ENCODE results near the gene PLEKHG4B. TPM values are rescaled to one million over a fixed set of nuclear protein-coding genes. Genes with fewer than 3 reads are reported as not detected.

Gene PLEKHG4B
- polyA plus RNA-seq, 1 donor from 2014 or later = 0.78 TPM

DNA sequence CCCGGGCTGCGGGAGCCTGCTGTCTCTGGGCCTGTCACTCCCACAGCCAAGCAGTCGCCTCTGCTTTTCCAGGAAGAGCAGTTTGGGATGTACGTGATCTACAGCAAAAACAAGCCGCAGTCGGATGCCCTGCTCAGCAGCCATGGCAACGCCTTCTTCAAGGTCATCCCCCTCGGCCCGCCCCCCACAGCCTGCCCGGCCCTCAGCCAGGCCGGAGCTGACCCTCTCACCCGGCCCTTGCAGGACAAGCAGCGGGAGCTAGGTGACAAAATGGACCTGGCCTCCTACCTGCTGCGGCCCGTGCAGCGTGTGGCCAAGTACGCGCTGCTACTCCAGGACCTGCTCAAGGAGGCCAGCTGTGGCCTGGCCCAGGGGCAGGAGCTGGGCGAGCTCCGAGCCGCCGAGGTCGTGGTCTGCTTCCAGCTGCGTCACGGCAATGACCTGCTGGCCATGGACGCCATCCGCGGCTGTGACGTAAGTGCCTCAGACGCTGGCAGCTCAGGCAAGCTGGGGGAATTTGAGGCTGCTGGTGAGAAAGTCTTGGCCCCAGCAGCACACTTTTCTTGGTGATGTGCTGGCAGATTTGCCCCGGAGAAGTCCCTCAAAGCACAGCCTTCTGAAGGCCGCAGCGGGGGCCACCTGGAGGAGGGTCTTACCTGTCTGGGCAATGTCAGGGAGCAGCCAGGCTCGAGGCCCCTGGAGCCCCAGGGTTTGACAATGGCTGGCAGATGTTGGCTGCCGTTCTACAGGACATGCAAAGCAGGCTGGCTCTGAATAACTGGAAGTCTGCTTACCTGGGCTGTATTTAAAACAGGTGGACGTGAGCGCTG is 79.2 kb downstream of the PLEKHG4B start:
- Histone ChIP-seq H3K27ac (ENCODE audit: low read length) (no peak overlapping the region), H3K4me2 (ENCODE audit: low read length) (no peak overlapping the region), H2AFZ (ENCODE audit: low read depth, low read length) (no peak overlapping the region), H3K79me2 (replicated peaks; ENCODE audit: insufficient read depth, low read length) (no peaks in the 10 kb centered on the region), H3F3A (ENCODE audit: insufficient read depth, low read length, poor library complexity, severe bottlenecking) (no peaks in the 10 kb centered on the region), H3K9ac (ENCODE audit: low read length) (no peak overlapping the region), H3K36me3 (ENCODE audit: insufficient read depth, low read length) (no peaks in the 10 kb centered on the region), H4K20me1 (ENCODE audit: insufficient read depth) (no peaks in the 10 kb centered on the region), H3K4me3 (ENCODE audit: low read length) (no peak overlapping the region), H3K27me3 (ENCODE audit: insufficient read depth, low read depth, low read length) (no peaks in the 10 kb centered on the region), H3K9me3 (ENCODE audit: low read length) (no peaks in the 10 kb centered on the region), H3K9me2 (ENCODE audit: insufficient read depth, low read length) (no peaks in the 10 kb centered on the region)
- no peak for TF ChIP-seq EZH2 (IDR thresholded peaks at IDR 0.05; ENCODE audit: borderline replicate concordance, insufficient read depth, low read length, poor library complexity, severe bottlenecking)
- TF ChIP-seq SMC3 (conservative IDR thresholded peaks at IDR 0.05; ENCODE audit: poor library complexity) = no peak
- no peak for TF ChIP-seq MXI1 (conservative IDR thresholded peaks at IDR 0.05; ENCODE audit: poor library complexity, severe bottlenecking)
- no peak for TF ChIP-seq POLR2AphosphoS5 (IDR thresholded peaks at IDR 0.05)
- no peak for TF ChIP-seq RAD21 (conservative IDR thresholded peaks at IDR 0.05)

DNA sequence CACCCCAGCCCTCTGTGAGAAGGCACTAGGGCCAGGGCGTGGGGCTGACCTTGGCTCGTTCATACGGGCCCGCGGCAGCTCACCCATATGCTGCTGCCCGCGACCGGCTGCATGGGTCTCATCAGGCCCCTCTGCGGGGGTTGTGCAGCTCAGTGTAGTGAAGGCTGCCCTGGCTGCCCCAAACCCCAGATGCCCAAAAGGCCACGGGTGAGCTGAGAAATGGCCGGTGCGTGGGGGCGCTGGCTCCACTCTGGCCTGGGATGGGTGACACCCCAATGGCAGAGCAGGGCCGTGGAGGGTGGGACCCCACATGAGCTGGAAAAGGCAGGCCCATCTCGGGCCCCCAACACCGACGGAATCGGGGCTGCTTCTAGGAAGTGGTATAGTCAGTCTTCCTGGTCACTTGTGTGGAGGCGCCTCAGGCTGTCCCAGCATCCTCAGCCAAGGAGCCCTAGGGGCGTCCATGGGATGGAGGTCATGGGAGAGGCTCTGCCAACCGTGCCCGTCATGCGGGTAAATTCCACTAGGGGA is 79.9 kb downstream of the PLEKHG4B start:
- no peak overlapping the region for H2AFZ ChIP-seq (ENCODE audit: low read depth, low read length)
- no peaks in the 10 kb centered on the region for H3K36me3 ChIP-seq (ENCODE audit: insufficient read depth, low read length)

DNA sequence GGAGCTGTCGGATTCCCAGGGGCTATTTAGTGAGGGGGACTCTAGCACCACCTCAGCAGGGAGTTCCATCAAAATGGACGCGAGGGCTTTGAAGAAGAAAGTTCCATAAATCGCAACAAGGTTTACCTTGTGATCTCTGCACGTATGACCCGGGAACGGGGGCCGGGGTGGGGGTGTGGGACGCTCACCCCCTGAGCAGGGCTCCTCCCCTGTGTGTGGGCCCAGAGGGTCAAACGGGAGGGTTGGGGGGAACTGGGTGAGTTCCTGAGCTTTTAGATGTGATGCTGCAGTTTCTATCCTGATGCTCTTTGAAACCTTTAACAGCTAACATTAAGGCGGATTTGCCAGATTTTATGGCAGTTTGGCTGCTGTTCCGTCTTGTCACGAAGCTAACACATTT is 80.5 kb downstream of the PLEKHG4B start:
- no peak overlapping the region for H3K27ac ChIP-seq (ENCODE audit: low read length)
- TF ChIP-seq POLR2AphosphoS5 (IDR thresholded peaks at IDR 0.05) (no peak), TAF1 (IDR thresholded peaks at IDR 0.05; ENCODE audit: low read depth) (no peak), EP300 (conservative IDR thresholded peaks at IDR 0.05; ENCODE audit: poor library complexity, severe bottlenecking) (no peak), SMC3 (conservative IDR thresholded peaks at IDR 0.05; ENCODE audit: poor library complexity) (no peak), EZH2 (IDR thresholded peaks at IDR 0.05; ENCODE audit: borderline replicate concordance, insufficient read depth, low read length, poor library complexity, severe bottlenecking) (no peak), RAD21 (conservative IDR thresholded peaks at IDR 0.05) (no peak), MXI1 (conservative IDR thresholded peaks at IDR 0.05; ENCODE audit: poor library complexity, severe bottlenecking) (no peak)
- TF ChIP-seq, protein P1, sequence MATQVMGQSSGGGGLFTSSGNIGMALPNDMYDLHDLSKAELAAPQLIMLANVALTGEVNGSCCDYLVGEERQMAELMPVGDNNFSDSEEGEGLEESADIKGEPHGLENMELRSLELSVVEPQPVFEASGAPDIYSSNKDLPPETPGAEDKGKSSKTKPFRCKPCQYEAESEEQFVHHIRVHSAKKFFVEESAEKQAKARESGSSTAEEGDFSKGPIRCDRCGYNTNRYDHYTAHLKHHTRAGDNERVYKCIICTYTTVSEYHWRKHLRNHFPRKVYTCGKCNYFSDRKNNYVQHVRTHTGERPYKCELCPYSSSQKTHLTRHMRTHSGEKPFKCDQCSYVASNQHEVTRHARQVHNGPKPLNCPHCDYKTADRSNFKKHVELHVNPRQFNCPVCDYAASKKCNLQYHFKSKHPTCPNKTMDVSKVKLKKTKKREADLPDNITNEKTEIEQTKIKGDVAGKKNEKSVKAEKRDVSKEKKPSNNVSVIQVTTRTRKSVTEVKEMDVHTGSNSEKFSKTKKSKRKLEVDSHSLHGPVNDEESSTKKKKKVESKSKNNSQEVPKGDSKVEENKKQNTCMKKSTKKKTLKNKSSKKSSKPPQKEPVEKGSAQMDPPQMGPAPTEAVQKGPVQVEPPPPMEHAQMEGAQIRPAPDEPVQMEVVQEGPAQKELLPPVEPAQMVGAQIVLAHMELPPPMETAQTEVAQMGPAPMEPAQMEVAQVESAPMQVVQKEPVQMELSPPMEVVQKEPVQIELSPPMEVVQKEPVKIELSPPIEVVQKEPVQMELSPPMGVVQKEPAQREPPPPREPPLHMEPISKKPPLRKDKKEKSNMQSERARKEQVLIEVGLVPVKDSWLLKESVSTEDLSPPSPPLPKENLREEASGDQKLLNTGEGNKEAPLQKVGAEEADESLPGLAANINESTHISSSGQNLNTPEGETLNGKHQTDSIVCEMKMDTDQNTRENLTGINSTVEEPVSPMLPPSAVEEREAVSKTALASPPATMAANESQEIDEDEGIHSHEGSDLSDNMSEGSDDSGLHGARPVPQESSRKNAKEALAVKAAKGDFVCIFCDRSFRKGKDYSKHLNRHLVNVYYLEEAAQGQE (IDR thresholded peaks at IDR 0.05; ENCODE audit: borderline replicate concordance) = no peak
- TF ChIP-seq, protein P2, sequence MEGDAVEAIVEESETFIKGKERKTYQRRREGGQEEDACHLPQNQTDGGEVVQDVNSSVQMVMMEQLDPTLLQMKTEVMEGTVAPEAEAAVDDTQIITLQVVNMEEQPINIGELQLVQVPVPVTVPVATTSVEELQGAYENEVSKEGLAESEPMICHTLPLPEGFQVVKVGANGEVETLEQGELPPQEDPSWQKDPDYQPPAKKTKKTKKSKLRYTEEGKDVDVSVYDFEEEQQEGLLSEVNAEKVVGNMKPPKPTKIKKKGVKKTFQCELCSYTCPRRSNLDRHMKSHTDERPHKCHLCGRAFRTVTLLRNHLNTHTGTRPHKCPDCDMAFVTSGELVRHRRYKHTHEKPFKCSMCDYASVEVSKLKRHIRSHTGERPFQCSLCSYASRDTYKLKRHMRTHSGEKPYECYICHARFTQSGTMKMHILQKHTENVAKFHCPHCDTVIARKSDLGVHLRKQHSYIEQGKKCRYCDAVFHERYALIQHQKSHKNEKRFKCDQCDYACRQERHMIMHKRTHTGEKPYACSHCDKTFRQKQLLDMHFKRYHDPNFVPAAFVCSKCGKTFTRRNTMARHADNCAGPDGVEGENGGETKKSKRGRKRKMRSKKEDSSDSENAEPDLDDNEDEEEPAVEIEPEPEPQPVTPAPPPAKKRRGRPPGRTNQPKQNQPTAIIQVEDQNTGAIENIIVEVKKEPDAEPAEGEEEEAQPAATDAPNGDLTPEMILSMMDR (IDR thresholded peaks at IDR 0.05; ENCODE audit: poor library complexity, severe bottlenecking) = no peak

More for the DNA sequence above, 79.9 kb downstream of the PLEKHG4B start:
- no peaks in the 10 kb centered on the region for H3F3A ChIP-seq (ENCODE audit: insufficient read depth, low read length, poor library complexity, severe bottlenecking)
- no peak overlapping the region for H3K4me3 ChIP-seq (ENCODE audit: low read length)
- no peak overlapping the region for H3K9ac ChIP-seq (ENCODE audit: low read length)
- H3K4me2 ChIP-seq (ENCODE audit: low read length) = no peak overlapping the region
- no peaks in the 10 kb centered on the region for H3K9me2 ChIP-seq (ENCODE audit: insufficient read depth, low read length)
- H4K20me1 ChIP-seq (ENCODE audit: insufficient read depth) = no peaks in the 10 kb centered on the region
- H3K27me3 ChIP-seq (ENCODE audit: insufficient read depth, low read depth, low read length) = no peaks in the 10 kb centered on the region
- H3K27ac ChIP-seq (ENCODE audit: low read length) = no peak overlapping the region
- TF ChIP-seq, protein P2 (IDR thresholded peaks at IDR 0.05; ENCODE audit: poor library complexity, severe bottlenecking) = no peak
- TF ChIP-seq TAF1 (IDR thresholded peaks at IDR 0.05; ENCODE audit: low read depth) = no peak
- no peaks in the 10 kb centered on the region for H3K79me2 ChIP-seq (replicated peaks; ENCODE audit: insufficient read depth, low read length)
- no peaks in the 10 kb centered on the region for H3K9me3 ChIP-seq (ENCODE audit: low read length)

More for the DNA sequence above, 80.5 kb downstream of the PLEKHG4B start:
- Histone ChIP-seq H3K9me3 (ENCODE audit: low read length) (no peaks in the 10 kb centered on the region), H4K20me1 (ENCODE audit: insufficient read depth) (no peaks in the 10 kb centered on the region), H3K27me3 (ENCODE audit: insufficient read depth, low read depth, low read length) (no peaks in the 10 kb centered on the region), H3K4me3 (ENCODE audit: low read length) (no peak overlapping the region), H3F3A (ENCODE audit: insufficient read depth, low read length, poor library complexity, severe bottlenecking) (no peaks in the 10 kb centered on the region), H3K9ac (ENCODE audit: low read length) (no peak overlapping the region), H2AFZ (ENCODE audit: low read depth, low read length) (no peak overlapping the region), H3K79me2 (replicated peaks; ENCODE audit: insufficient read depth, low read length) (no peaks in the 10 kb centered on the region), H3K9me2 (ENCODE audit: insufficient read depth, low read length) (no peaks in the 10 kb centered on the region), H3K36me3 (ENCODE audit: insufficient read depth, low read length) (no peaks in the 10 kb centered on the region), H3K4me2 (ENCODE audit: low read length) (no peak overlapping the region)
